Thyroid gland (tissue), 4 donors: ENCODE results near the gene TSHZ2. TPM values are rescaled to one million over a fixed set of nuclear protein-coding genes. Genes with fewer than 3 reads are reported as not detected.

Experiments used
- DNase-seq, 2 donors: peaks; one replicate each; pipeline ENCODE4 v3.0.0-alpha.2; 2019
- H3K27ac ChIP-seq, 3 donors: fragments of 200-600 bp; sonication (generic); 1 replicate in 2 of 3; 2 replicates in 1 of 3; pipeline ENCODE4 v1.5.1; 2016 to 2019; ENCODE audit warnings: mild to moderate bottlenecking in 1 of 3, moderate library complexity in 1 of 3
- H3K27me3 ChIP-seq: fragments of 200-600 bp; sonication (generic); one replicate; pipeline ENCODE4 v1.5.1; 2019
- H3K36me3 ChIP-seq, 2 donors: fragments of 200-600 bp; sonication (generic); one replicate each; pipeline ENCODE4 v1.5.1; 2016 to 2019
- H3K4me1 ChIP-seq, 2 donors: fragments of 200-600 bp; sonication (generic); one replicate each; pipeline ENCODE4 v1.5.1; 2017 to 2019
- H3K4me3 ChIP-seq, 3 donors: fragments of 200-600 bp; sonication (generic); replicated peaks in 1 of 3; 1 replicate in 2 of 3; 2 replicates in 1 of 3; pipeline ENCODE4 v1.5.1; 2016; ENCODE audit warnings: mild to moderate bottlenecking in 1 of 3
- H3K9me3 ChIP-seq: fragments of 200-600 bp; sonication (generic); one replicate; pipeline ENCODE4 v1.5.1; 2017
- POLR2A ChIP-seq, 2 donors: fragments of 450-650 bp; IDR thresholded peaks; one replicate each; pipeline ENCODE4 v1.6.1; 2017; ENCODE audit warnings: antibody characterized with exemption in 2 of 2, mild to moderate bottlenecking in 2 of 2, moderate library complexity in 1 of 2
- WGBS, 2 donors: methylation state at CpG; one replicate each; pipeline ENCODE4 v1.1.5; 2017; 5-methylcytosine and 5-hydroxymethylcytosine counted together
- intact Hi-C: fragments of 100-400 bp; cut with DNase I; formaldehyde crosslinking; loops from one replicate; pipeline ENCODE4 v1.15.1; 2023
- total RNA-seq, 4 donors: library from RNA; depleted of rRNA; stranded (reverse); fragments of >200 nt; gene quantifications; one replicate each; pipeline ENCODE4 v1.2.3, GENCODE V29; 2016
- TF ChIP-seq, protein P1 (sequence below), 6 experiments: fragments of 200-600 bp in 3 of 6; fragments of 450-650 bp in 3 of 6; sonication (generic) in 3 of 6; IDR thresholded peaks; one replicate each; pipeline ENCODE4 v1.5.1; 2016 to 2019; ENCODE audit warnings: antibody characterized with exemption in 6 of 6, mild to moderate bottlenecking in 2 of 6, inconsistent platforms in 1 of 6, moderate library complexity in 1 of 6

Gene TSHZ2
- total RNA-seq, 4 donors from 2014 or later, result 11.0 to 27.9 (median 14.0) TPM

DNA sequence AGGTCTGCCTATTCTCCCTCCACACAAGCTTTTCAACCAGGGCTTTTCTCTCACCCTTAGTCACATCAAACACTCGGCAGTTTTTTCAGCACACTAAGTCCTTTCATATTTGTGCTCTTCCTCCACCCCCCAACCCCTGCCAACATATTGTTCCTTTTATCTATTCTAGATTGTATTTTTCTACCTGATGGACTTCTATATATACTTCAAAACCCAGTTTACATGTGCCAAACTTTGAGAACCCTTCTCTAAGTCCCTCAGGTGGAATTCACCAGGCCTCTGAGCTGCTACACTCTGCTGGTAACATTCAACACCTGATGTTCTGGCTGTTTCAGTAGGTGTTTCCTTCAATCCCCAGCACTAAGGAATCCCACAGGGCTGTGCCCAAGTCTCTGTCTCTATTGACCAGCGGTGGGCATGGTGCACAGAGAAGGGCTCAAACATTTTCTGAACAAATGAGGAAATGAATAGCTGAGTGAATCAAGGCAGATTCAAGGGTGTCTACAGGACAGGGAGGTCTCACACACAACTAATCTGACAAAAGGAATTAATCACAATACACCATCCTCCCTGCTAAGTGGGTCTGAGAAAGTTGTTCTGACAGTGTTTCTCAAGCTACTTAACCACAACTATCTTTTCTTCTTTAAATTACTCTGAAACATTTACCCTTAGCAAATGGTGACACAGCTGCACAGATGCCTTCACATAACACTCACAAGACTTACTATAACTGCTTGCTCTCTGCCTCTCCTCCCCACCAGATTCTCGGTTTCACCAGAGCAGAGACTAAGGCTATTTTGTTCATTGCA lies 166.5 kb downstream of the TSHZ2 start:
- WGBS, 2 donors, result 90 to 92% methylated on average over 3 of the region's 3 CpGs
- Histone ChIP-seq H3K36me3 (no peaks in the 10 kb centered on the region), H3K9me3 (no peaks in the 10 kb centered on the region), H3K27me3 (no peaks in the 10 kb centered on the region), H3K4me3 (no peak overlapping the region), H3K27ac (no peak overlapping the region), H3K4me1 (no peaks in the 10 kb centered on the region)
- TF ChIP-seq, protein P1, sequence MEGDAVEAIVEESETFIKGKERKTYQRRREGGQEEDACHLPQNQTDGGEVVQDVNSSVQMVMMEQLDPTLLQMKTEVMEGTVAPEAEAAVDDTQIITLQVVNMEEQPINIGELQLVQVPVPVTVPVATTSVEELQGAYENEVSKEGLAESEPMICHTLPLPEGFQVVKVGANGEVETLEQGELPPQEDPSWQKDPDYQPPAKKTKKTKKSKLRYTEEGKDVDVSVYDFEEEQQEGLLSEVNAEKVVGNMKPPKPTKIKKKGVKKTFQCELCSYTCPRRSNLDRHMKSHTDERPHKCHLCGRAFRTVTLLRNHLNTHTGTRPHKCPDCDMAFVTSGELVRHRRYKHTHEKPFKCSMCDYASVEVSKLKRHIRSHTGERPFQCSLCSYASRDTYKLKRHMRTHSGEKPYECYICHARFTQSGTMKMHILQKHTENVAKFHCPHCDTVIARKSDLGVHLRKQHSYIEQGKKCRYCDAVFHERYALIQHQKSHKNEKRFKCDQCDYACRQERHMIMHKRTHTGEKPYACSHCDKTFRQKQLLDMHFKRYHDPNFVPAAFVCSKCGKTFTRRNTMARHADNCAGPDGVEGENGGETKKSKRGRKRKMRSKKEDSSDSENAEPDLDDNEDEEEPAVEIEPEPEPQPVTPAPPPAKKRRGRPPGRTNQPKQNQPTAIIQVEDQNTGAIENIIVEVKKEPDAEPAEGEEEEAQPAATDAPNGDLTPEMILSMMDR (IDR thresholded peaks at IDR 0.05), result no peak
- no peak for TF ChIP-seq POLR2A (IDR thresholded peaks at IDR 0.05)
- DNase-seq, result no peak
- intact Hi-C loops, result no loop called here

DNA sequence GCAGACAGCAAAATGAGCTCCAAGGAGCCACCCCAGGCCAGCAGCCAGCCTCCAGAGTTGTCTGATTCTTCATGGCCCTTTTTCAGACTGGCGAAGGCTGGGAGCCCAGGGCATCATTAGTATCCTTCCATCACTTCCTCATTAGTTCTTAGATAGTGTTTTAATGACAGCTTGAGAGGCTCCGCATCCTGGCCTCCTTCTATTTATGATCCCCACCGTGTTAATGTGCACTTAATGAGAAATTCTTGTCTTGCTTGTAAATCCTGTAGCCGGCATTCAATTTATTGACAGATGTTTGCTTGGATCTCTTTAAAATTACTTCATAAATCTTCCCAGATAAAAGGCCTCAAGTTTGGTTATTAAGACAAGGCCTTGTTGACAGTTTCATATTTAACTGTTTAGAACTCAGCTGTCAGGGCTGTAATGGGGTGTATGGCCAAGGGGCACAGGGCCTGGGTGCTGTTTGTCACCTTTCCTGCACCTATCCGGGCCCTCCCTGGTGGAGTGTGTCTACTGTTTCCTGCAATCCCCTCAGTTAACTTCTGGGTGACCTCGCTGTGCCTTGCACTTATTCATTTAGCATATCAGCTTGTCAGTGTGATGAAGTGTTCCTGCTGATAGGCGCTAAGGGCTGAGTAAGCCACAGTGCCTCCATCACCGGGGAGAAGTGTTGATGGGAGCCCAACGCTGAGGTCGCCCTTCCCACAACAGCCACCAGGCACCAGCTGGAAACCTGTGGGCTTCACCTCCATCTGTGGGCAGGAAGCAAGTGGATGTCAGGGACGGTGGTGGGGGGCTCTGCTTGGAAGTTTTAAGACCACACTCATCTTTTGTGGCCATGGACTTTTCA lies 169.3 kb downstream of the TSHZ2 start:
- TF ChIP-seq, protein P1 (IDR thresholded peaks at IDR 0.05), result no peak
- no peak for TF ChIP-seq POLR2A (IDR thresholded peaks at IDR 0.05)
- Histone ChIP-seq H3K4me3 (no peak overlapping the region), H3K27ac (no peak overlapping the region), H3K9me3 (no peaks in the 10 kb centered on the region), H3K36me3 (no peaks in the 10 kb centered on the region), H3K27me3 (no peaks in the 10 kb centered on the region), H3K4me1 (no peaks in the 10 kb centered on the region)
- DNase-seq, result no peak
- 83 to 87% methylated on average over 10 to 11 of the region's 11 CpGs for WGBS, 2 donors
- intact Hi-C loops, result no loop called here

DNA sequence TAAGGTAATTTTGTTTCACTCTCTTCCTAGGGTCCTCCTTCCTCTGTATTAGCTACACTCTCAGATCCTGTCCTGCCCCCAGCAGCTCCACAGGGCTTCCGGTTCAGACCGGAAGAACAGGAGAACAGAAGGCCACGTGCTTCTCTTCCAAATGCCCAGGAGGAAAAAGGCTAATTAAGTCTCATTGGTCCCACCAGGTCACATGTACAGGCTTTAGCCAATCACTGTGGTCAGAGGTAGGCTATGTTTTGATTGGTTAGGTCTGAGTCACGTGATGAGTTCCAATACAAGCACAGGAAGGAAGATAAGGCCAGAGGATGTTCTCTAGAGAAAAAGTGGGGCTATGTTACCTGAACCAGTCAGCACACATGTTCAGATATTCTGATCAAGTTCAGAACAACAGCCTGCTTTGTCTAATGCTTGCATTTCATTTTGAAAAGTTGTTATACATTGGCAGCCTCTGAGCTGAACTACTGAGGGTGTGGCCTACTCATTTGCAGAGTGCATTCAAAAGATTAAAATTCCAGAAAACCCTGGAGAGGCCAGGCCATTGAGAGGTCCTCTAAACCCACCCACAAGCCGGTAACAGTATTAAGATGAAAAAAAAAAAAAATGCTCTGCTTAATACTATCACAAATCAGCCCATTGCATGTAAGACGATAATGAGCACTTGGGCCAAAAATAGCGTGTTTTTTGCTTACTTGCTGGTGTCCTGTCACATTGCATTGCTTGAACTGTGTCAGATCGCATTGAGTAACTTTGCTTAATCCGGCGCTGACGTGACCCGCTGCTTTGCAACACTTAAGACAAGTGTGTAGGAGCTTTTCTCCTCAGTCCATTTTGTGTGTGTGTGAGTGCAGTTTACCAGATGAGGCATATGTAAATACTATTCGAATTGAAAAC lies 170.3 kb downstream of the TSHZ2 start:
- Histone ChIP-seq H3K27ac (no peak overlapping the region), H3K27me3 (no peaks in the 10 kb centered on the region), H3K4me3 (no peak overlapping the region), H3K36me3 (no peaks in the 10 kb centered on the region), H3K4me1 (no peaks in the 10 kb centered on the region), H3K9me3 (no peaks in the 10 kb centered on the region)
- intact Hi-C loops, result no loop called here
- WGBS, 2 donors, result 73% methylated on average over 13 of the region's 13 CpGs
- DNase-seq, result no peak
- TF ChIP-seq, protein P1 (IDR thresholded peaks at IDR 0.05), result no peak
- no peak for TF ChIP-seq POLR2A (IDR thresholded peaks at IDR 0.05)

DNA sequence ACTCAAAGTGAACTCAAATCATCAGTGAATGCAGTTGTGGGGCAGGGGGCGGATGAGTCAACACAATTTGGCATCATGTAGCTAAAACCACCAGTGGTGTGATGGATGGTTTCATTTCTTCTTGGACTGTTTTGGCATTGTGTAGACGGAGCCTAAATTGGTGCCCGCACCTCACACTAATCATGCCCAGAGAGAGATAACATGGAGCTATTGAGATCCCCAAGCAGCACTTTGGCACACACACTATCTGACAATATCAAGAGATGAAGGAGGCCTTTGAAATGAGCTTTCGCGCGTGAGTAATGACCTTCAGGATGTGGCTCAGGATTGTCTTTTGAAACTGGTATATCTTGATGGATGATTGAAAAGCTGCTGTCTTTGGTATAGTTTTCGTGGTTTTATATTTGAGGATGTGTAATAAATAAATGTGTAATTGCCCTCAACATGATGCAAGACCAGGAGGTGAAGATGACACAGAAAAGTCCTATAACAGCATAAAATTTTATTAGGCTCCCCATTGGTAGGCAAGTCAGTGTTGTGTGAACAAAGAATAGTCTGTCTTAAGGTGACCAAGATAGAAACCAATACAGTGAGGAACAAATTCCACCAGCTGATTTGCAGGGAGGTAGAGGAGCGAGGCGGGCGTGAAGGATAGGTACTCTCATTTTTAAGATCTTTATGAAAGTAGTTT lies 174.2 kb downstream of the TSHZ2 start:
- TF ChIP-seq POLR2A (IDR thresholded peaks at IDR 0.05), result no peak
- TF ChIP-seq, protein P1 (IDR thresholded peaks at IDR 0.05), result no peak
- no peak overlapping the region for H3K27ac ChIP-seq
- no peaks in the 10 kb centered on the region for H3K9me3 ChIP-seq
- no peaks in the 10 kb centered on the region for H3K27me3 ChIP-seq
- no peak for DNase-seq
- WGBS, 2 donors, result 91 to 93% methylated on average over 10 of the region's 10 CpGs
- H3K4me3 ChIP-seq, result no peak overlapping the region
- intact Hi-C loops, result no loop called here
- H3K36me3 ChIP-seq, result no peaks in the 10 kb centered on the region
- no peaks in the 10 kb centered on the region for H3K4me1 ChIP-seq
